HG03135 (cell line): ENCODE results near the gene CD58.
"Not testable (repeated sequence)": the region's sequence is repeated elsewhere in the genome, so short reads cannot be mapped to it uniquely, and the experiment has no call there.

Experiments used
- ATAC-seq: cut with Tn5 transposase; IDR thresholded peaks from one replicate; pipeline ENCODE4 v1.9.1; 2021; ENCODE audit warnings: mild to moderate bottlenecking, moderate library complexity; ENCODE audit not compliant: unreplicated experiment

The CD58 gene

DNA sequence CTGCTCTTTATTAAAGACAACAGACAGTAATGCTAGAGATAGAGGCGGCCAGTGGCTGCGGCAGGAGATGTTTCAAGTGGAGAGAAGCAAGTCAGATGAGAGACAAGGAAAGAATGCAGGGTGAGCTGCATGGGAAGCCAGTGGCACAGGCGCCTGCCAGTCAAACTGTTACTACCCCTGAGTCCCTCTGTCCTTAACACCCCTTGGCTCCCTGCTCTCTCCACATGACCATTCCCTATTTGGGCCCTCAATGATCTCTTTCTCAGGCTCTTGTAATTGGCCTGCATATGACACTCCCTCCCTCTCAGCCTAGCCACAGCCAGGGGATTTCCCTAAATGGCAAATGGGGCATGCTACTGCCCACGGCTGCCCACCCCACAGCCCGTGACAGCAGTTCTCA lies 22.6 kb upstream of the CD58 start:
- not testable (repeated sequence) for ATAC-seq

DNA sequence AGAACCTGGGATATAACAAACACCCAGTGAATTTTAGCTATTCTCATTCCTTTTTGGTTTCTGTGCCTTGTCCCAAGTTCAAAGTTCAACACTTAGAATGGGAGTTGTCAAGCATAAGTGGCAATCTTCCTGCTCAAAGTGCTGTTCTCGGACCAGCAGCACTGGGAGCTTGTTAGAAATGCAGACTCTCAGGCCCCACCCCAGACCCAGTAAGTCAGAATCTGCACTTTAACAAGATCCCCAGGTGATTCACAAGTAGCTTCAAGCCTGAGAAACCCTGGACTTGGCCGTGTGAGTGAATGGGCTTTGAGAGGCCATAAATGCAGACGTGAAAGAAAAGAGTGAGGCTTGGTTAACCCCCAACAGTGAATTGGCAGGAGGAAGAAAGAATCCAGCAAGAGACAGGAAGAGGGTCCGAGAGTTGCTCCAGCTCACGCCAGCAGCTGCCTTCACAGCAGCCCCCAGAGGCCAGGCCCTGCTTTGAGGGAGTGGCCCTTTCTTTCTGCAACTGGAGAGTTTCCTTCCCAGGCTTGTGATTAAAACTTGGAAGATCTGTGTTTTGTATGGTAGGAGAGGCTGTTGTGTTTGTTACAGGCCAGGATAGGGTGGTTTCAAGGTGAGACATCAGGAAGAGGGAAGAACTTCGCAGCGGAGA lies 21.3 kb upstream of the CD58 start:
- not testable (repeated sequence) for ATAC-seq

GRCh38 chr1:116591006-116591950 lies 20.5 kb upstream of the CD58 start:
- ATAC-seq, result not testable (repeated sequence)

GRCh38 chr1:116590359-116591005 lies 19.7 kb upstream of the CD58 start:
- ATAC-seq, result not testable (repeated sequence)

GRCh38 chr1:116589101-116589735 lies 18.4 kb upstream of the CD58 start:
- ATAC-seq, result not testable (repeated sequence)

DNA sequence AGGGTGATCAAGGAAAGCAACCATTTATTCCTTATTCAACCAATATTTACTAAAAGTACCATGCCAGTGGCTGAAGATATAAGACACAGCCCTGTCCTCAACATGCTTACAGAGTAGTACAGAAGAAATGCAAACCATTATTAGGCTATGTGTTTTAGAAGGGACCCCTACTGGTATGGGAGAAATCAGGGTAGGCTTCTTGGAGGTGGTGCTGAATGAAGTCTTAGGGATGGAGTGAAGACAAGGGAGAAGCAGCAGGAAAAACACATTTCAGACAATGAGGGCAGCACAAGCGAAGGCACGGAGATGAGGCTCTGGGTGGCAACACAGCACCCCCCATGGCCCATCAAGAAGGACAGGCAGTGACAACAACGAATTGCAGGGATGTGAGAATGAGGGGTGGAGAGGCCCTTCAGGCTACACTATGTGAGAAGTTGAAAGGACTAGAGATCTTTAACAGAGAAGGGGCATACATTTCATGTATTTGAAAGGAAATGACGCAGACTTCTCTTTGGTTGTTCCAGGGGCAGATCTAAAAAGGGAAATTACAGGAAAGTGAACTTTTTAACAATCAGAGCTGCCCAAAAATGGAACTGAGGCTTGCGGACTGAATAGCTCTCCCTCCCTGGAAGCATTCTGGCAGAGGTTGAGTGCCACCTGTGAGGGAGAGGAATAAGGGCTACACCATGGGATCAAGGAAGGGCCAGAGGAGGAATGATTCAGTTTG lies 16.8 kb upstream of the CD58 start:
- no peak for ATAC-seq

GRCh38 chr1:116586741-116587143 lies 15.9 kb upstream of the CD58 start:
- peak; percentile 68 for ATAC-seq

DNA sequence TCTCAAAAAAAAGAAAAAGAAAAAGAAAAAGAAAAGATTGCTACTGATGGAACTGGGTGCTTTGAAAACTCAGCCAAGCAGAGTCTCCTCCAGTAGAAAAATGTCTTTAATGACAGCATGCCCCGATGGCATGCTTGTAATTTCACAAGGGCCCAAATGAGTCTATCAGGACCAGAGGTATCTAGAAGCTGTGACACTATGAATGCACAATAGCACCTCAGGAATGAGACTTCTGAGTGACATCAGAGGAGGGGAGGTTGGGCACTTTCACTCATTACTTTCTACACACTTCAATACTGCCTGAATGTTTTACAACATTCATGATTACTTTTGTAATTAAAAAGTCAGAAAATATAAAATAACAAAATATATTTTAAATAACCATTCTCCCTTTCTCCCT lies 15.1 kb upstream of the CD58 start:
- ATAC-seq, result no peak

DNA sequence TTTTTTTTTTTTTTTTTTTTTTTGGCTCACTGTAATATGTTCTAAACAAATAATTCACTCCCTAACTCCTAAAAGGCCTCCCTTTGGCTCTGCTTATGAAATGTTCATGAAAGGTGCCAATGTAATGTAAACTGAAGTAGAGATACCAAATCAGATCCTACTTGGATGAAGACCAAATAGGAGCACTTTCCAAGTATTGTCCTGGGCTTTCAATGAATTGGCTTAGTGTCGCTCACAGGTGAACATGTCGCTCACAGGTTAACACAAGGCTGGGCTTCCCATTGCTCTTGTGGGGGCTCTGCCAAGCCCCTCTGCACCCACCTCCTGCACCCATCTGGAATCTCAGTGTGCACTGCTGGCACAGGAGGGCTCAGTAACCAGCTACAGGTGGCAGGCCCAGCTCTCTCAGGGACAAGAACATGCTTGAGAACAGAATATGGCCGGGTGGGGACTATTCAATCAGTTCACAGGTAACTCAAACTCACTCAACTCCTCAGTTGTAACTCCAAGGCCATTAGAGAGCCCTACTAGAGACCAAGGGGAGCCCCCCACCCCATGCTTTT lies 10.6 kb upstream of the CD58 start:
- no peak for ATAC-seq

GRCh38 chr1:116580446-116581322 lies 9.9 kb upstream of the CD58 start:
- ATAC-seq, result no peak

- no peak for ATAC-seq
Measured at GRCh38 chr1:116579259-116579875, 8.5 kb upstream of the CD58 start.

DNA sequence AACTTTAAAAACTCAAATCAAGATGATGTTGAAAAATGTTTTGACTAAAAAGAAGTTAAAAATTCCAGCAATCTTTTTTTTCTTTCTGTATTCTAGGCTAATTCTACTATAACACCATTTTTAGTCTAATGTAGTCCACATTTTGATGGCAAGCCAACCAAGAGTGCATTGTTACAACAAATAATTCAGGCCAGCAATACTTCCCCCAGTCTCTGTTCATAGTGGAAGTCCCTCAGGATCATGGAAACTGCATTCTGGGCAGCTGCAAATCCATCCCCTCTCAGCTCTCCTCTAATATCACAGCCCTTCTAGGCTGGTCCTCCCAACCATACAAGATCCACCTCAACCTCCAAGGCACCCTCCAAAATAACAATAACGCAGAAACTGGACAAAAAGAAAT lies 7.8 kb upstream of the CD58 start:
- no peak for ATAC-seq

- no peak for ATAC-seq
Measured at GRCh38 chr1:116577759-116578314, 7.0 kb upstream of the CD58 start.

- ATAC-seq, result no peak
Measured at GRCh38 chr1:116574581-116575291, 3.9 kb upstream of the CD58 start.

GRCh38 chr1:116573431-116574095 lies 2.7 kb upstream of the CD58 start:
- no peak for ATAC-seq

DNA sequence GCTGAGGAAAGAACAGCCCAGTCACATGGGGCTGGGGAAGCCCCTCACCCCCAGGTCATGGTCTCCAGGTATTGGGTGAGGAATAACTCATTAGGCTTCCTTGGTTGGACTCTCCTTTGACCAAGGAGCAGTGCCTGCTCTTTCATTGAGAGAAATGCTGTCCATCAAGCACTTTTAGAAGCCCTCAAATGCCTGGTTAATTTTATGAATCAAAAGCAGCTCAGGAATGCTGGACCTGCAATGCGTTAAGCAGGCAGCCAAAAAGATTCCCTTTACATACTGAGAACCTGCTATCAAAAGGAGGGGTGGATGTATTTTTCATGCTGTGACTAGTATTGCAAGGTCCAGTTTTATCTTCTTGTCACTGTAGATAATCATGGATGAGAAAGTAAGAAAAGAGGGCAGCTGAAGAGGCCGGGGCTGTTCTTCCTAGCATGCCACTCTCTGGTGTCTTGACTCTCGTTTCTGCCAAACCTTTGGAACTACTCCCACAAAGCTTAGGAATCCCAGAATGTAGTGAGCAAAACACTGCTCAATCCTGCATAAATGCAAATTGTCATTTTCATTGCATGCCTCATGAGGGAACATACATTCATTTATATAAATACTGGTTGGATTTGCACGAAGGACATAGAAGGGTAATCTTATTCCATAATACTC lies 2.1 kb upstream of the CD58 start:
- no peak for ATAC-seq

- ATAC-seq, result no peak
Measured at GRCh38 chr1:116572099-116572498, 1.3 kb upstream of the CD58 start.
